OCI-M2 (cell line): Measurements from ENCODE around the gene CR1.
"Not testable (repeated sequence)": the region's sequence is repeated elsewhere in the genome, so short reads cannot be mapped to it uniquely, and the experiment has no call there.

ENCODE experiments used
- DNase-seq: peaks from one replicate; lab custom pipeline; 2025; ENCODE audit not compliant: unreplicated experiment; lab: John Stamatoyannopoulos, UW

Gene CR1

DNA sequence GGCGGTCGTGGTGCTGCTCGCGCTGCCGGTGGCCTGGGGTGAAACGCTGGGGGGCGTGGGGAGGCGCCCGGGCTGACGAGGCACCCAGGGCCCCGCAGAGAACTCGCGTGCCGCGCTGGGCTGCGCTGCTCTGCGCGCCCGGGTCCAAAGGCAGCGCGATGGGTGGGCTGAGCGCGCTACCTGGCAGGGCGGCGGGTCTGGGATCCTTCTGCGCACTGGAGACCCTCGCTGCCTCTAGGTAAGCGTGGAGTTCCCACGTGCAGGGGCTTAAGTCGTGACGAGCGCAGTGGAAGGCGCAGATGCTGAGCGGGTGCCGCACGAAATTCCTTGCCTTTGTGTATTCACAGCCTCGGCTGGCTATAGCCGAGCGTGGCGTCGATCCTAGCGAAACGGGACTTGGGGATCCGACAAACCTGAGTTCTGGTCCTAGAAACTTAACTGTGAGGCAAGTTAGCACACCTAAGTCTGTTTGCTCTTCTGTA is 173.6 kb downstream of the CR1 start:
- no peak for DNase-seq

DNA sequence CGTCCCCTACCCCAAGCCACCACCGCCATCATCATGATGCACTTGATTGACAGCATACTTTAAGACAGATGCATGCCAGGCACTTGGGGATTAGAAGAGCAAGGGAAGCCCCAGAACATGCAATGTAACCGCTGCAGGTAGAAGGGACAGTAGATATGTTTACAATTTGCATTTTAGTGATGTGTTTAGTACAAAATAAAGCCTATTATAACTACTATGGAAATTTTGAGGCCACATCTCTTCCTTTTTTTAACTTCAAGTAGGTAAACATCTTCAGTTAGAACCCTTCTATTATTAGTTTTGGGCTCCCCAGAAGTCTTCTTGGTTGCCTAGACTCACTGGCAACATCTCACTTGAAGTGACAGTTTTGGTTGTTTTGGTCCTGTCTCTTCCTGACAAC is 174.2 kb downstream of the CR1 start:
- no peak for DNase-seq

DNA sequence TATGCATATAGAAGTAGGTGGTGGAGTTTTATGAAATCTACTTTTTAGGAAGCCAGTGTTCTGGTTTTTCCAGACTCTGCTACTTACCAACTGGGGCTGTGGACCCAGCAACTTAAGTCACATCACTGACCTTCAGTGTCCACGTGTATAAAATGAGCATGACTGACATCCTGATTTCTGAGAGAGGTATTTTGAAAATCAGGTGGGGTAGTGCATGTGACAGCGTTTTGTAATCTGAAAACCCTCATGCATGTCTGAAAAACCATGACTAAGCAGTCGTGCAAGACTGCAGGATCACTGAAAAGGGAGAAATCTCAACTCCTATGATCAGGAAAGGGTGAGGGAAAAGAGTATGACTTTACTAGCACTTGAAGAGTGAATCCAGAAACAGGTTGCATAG is 175.0 kb downstream of the CR1 start:
- DNase-seq: no peak

GRCh38 chr1:207672522-207673130 is 176.7 kb downstream of the CR1 start:
- no peak for DNase-seq

DNA sequence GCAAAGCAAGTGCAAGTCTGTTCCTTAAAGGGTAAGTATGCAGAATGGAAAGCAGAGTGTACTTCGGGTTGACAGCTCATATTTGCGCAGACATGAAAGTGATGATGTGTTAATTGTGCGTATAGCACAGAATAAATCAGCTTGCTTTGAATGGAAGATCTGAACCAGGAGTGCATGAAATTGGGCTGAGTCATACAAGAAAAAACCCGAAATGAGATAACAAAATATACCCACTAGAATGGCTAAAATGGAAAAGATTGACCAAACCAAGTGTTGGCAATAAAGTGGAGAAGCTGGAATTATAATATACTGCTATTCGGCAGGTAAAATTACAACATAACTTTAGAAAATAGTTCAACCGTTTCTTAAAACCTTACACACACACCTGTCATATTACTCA is 177.4 kb downstream of the CR1 start:
- no peak for DNase-seq

GRCh38 chr1:207676153-207676552 is 180.2 kb downstream of the CR1 start:
- DNase-seq: no peak

DNA sequence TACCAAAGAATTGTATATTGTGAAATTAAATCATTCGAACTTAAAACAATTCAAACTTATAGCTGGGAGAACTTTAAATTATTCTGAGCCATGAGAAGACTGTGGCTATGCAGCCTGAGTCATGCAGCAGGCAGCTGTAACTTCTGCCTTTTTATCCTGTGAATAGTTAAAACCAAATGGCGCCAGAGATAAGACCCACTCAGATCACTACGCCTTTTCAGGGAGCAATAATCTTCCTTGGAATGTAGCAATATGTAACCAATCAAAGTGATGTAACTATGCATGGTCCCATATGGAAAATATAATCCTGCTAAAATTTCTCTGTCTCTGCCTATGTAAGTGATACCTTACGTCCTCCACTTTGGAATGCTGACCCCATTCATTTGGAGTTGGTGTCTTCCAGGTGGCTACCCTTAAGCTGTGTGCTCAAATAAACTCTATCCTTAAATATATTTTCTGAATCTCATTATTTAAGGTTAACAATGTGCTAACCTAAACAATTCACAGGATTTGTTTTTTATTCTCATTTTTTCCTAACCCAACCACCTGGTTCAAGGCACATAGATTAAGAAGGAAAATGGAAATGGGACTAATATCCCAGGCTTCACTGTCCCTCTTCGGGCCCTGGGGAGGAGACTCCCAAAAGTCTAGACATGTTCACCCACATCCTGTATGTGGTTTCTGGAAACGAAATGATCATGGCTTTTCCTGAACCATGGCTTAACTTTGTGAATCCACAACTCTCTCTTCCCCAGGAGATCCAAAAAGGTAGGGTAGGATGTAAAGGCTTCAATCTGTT is 184.8 kb downstream of the CR1 start:
- DNase-seq: not testable (repeated sequence)

- not testable (repeated sequence) for DNase-seq
Observed at GRCh38 chr1:207682872-207683434, 187.0 kb downstream of the CR1 start.

GRCh38 chr1:207690551-207690950 is 194.6 kb downstream of the CR1 start:
- DNase-seq: not testable (repeated sequence)

DNA sequence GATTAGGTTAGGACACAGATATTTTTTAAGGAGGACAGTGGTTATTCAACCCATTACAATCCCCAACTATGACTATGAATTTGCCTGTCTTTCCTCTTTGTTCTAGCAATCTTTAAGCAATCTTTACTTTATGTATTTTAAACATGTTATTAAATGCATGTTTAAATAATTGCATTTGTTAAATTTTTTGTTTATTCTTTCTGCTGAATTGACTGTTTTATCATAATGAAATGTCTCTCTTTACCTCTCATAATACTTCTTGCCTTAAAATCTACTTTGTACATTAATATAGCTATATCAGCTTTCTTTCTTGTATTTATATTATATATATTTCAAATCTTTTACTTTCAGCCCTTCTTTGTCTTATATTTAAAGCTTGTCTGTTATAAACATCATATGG is 195.1 kb downstream of the CR1 start:
- no peak for DNase-seq
